ENCODE data around the gene DUOXA1.

GRCh38 chr15:45120081-45120972 is 9.4 kb downstream of the DUOXA1 start:
- TF ChIP-seq CTCF (IDR thresholded peaks at IDR 0.05) (no peak), POLR2A (IDR thresholded peaks at IDR 0.05) (no peak)

All from prostate gland (tissue), 2 donors.